K562 (cell line): ENCODE results near the gene STARD13. TPM values are rescaled to one million over a fixed set of nuclear protein-coding genes. Genes with fewer than 3 reads are reported as not detected.

ENCODE experiments used
- ATAC-seq: fragments of 200-7000 bp; cut with Tn5 transposase; 3 replicates; pipeline ENCODE4 v1.9.1; 2020; ENCODE audit warnings: moderate library complexity
- BruUV-seq: library from RNA; stranded (reverse); fragments of 400-500 nt; replicated peaks from 2 replicates; lab custom pipeline; 2021; lab: Mats Ljungman, UMichigan
- CTCF ChIA-PET: fragments of 300-600 bp; formaldehyde crosslinking; extraction: SDS; loops from one replicate; lab custom pipeline; 2021; ENCODE audit warnings: low intra/inter-chr PET ratio; lab: Yijun Ruan, JAX
- POLR2A ChIA-PET: fragments of 300-600, 350-650 bp; sonication (Branson Sonifier 250); formaldehyde crosslinking; extraction: SDS; loops from one replicate; lab custom pipeline; 2021; ENCODE audit warnings: antibody characterized with exemption, inconsistent platforms; lab: Yijun Ruan, JAX
- DNase-seq, 4 experiments: peaks; one replicate each; pipeline versions ENCODE4 v3.0.0 to v3.0.0-alpha.2; 2011 to 2018; ENCODE audit warnings: low spot score in 3 of 4, mixed read lengths in 3 of 4; ENCODE audit errors: extremely low read depth in 1 of 4
- FAIRE-seq: peaks from 2 replicates; lab custom pipeline; 2011; peaks lifted over from hg19 to GRCh38; lab: Jason Lieb, UNC
- H2AFZ ChIP-seq: 2 replicates; pipeline ENCODE4 v1.6.0; 2011; ENCODE audit warnings: low read depth, low read length, control low read depth, inconsistent platforms
- H3K27ac ChIP-seq: fragments of 200-600 bp; 3 replicates; pipeline ENCODE4 v1.8.0; 2011; ENCODE audit warnings: low read depth, mild to moderate bottlenecking, control low read depth, inconsistent platforms, low read length, moderate library complexity, mixed read lengths; ENCODE audit errors: extremely low read depth
- H3K27me3 ChIP-seq, 2 experiments: fragments of 300-600 bp in 1 of 2; 2 replicates in 1 of 2; 3 replicates in 1 of 2; pipeline versions ENCODE4 v1.6.0 to v1.8.0; 2011; ENCODE audit warnings: inconsistent platforms in 2 of 2, low read length in 2 of 2, mild to moderate bottlenecking in 1 of 2, mixed read lengths in 1 of 2, moderate library complexity in 1 of 2; ENCODE audit not compliant: control insufficient read depth in 2 of 2, insufficient read depth in 2 of 2
- H3K36me3 ChIP-seq: fragments of 300-600 bp; 3 replicates; pipeline ENCODE4 v1.8.0; 2011; ENCODE audit warnings: mild to moderate bottlenecking, low read length, inconsistent platforms; ENCODE audit not compliant: control insufficient read depth, insufficient read depth
- H3K4me1 ChIP-seq, 2 experiments: fragments of 200-600 bp in 1 of 2; replicated peaks in 1 of 2; 2 replicates in 1 of 2; 3 replicates in 1 of 2; pipeline versions ENCODE4 v1.5.1 to v1.8.0; 2011; ENCODE audit warnings: inconsistent platforms in 2 of 2, low read length in 2 of 2, mild to moderate bottlenecking in 1 of 2, mixed read lengths in 1 of 2, moderate library complexity in 1 of 2; ENCODE audit not compliant: control insufficient read depth in 2 of 2, insufficient read depth in 2 of 2
- H3K4me2 ChIP-seq: 2 replicates; pipeline ENCODE4 v1.6.1; 2011; ENCODE audit warnings: low read length, control low read depth, inconsistent platforms, mixed read lengths; ENCODE audit not compliant: insufficient read depth
- H3K4me3 ChIP-seq: fragments of 200-600 bp; sonication (generic), shearing (Covaris generic); 2 replicates; pipeline ENCODE4 v1.5.1; 2016; ENCODE audit warnings: control low read depth, inconsistent platforms
- H3K79me2 ChIP-seq: fragments of 200-600 bp; 3 replicates; pipeline ENCODE4 v1.8.0; 2011; ENCODE audit warnings: low read length, inconsistent platforms; ENCODE audit not compliant: control insufficient read depth, insufficient read depth
- H3K9ac ChIP-seq, 2 experiments: 2 replicates each; pipeline versions ENCODE4 v1.6.0 to v1.6.1; 2011; ENCODE audit warnings: low read depth in 2 of 2, low read length in 2 of 2, control low read depth in 1 of 2, inconsistent platforms in 1 of 2, mild to moderate bottlenecking in 1 of 2, mixed read lengths in 1 of 2; ENCODE audit not compliant: insufficient read depth in 1 of 2
- H3K9me1 ChIP-seq: one replicate; pipeline ENCODE4 v1.6.0; 2011; ENCODE audit warnings: inconsistent platforms, mild to moderate bottlenecking, low read length, moderate library complexity; ENCODE audit not compliant: control insufficient read depth, insufficient read depth
- H3K9me3 ChIP-seq: replicated peaks from 2 replicates; pipeline ENCODE4 v1.5.1; 2011; ENCODE audit warnings: low read depth, low read length, inconsistent platforms; ENCODE audit not compliant: control insufficient read depth, insufficient read depth
- H4K20me1 ChIP-seq: replicated peaks from 2 replicates; pipeline ENCODE4 v1.6.1; 2011; ENCODE audit warnings: low read length, inconsistent platforms, mixed read lengths; ENCODE audit not compliant: control insufficient read depth, insufficient read depth
- LARP7 ChIP-seq: fragments of 450-650 bp; IDR thresholded peaks from 2 replicates; pipeline ENCODE4 v1.6.1; 2016
- MCM7 ChIP-seq, 2 experiments: fragments of 450-650 bp; IDR thresholded peaks; 2 replicates each; pipeline ENCODE4 v1.6.1; 2016 to 2018
- POLR2H ChIP-seq: IDR thresholded peaks from 2 replicates; pipeline ENCODE4 v1.6.1; 2016; ENCODE audit warnings: missing genetic modification characterization, low read depth, mild to moderate bottlenecking, control low read depth, missing compliant biosample characterization, moderate library complexity
- RBFOX2 ChIP-seq: fragments of 200-400 bp; formaldehyde crosslinking; IDR thresholded peaks from 2 replicates; pipeline ENCODE4 v1.6.1; 2017; ENCODE audit warnings: low read depth, mild to moderate bottlenecking, low read length, moderate library complexity
- WGBS: fragments of 100-300 bp; shearing (Covaris generic); methylation state at CpG from one replicate; pipeline ENCODE4 v1.1.6; 2016; ENCODE audit warnings: low coverage, mixed read lengths; ENCODE audit not compliant: insufficient coverage; ENCODE audit errors: missing lambda C conversion rate; 5-methylcytosine and 5-hydroxymethylcytosine counted together
- in situ Hi-C: fragments of 300-500 bp; cut with MboI; formaldehyde crosslinking; loops from 4 replicates; pipeline ENCODE4 v1.15.0; 2018; ENCODE audit warnings: inconsistent platforms, mixed read lengths
- intact Hi-C: fragments of 100-400 bp; cut with micrococcal nuclease; formaldehyde crosslinking; loops from 2 replicates; pipeline ENCODE4 v1.14.2; 2022
- polyA plus RNA-seq, 8 experiments: library from polyadenylated mRNA; depleted of rRNA in 4 of 8; stranded (reverse) in 5 of 8; unstranded in 3 of 8; fragments of >200 nt; fragmentation: Nextera tagmentation in 2 of 8; fragmentation: Illumina TruSeq in 1 of 8; extraction: Ambion mirVana in 2 of 8; extraction: Trizol in 1 of 8; gene quantifications; 2 replicates each; pipeline versions ENCODE4 v1.2.1 to v1.2.3, GENCODE V29; 2011 to 2014; ENCODE audit warnings: inconsistent platforms in 1 of 8, missing spikeins in 1 of 8
- total RNA-seq, 7 experiments: library from RNA; depleted of rRNA in 6 of 7; stranded (reverse); fragments of >200 nt in 6 of 7; fragmentation: Illumina TruSeq in 2 of 7; extraction: Trizol in 2 of 7; gene quantifications; 2 replicates each; pipeline versions ENCODE4 v1.2.1 to v1.2.3, GENCODE V29; 2011 to 2021; ENCODE audit warnings: low replicate concordance in 1 of 7
- TF ChIP-seq, protein P1 (sequence below): sonication (generic); formaldehyde crosslinking; IDR thresholded peaks from 2 replicates; pipeline ENCODE4 v1.8.0; 2023; ENCODE audit warnings: mild to moderate bottlenecking, missing genetic modification reagents
- TF ChIP-seq, protein P2 (sequence below): fragments of 150-350 bp; conservative IDR thresholded peaks from 2 replicates; pipeline ENCODE4 v1.6.1; 2014; ENCODE audit warnings: low read length
- TF ChIP-seq, protein P3 (sequence below): fragments of 250-450 bp; sonication (Bioruptor Pico); IDR thresholded peaks from 2 replicates; pipeline ENCODE4 v1.8.0; 2021; ENCODE audit warnings: moderate library complexity, mild to moderate bottlenecking, inconsistent platforms

The STARD13 gene
- total and polyA plus RNA-seq, 9 of the 15 experiments (the other 6 are each of a cell fraction or from before 2014, with no cell fraction given) = 0.11 TPM; not detected in 8

DNA sequence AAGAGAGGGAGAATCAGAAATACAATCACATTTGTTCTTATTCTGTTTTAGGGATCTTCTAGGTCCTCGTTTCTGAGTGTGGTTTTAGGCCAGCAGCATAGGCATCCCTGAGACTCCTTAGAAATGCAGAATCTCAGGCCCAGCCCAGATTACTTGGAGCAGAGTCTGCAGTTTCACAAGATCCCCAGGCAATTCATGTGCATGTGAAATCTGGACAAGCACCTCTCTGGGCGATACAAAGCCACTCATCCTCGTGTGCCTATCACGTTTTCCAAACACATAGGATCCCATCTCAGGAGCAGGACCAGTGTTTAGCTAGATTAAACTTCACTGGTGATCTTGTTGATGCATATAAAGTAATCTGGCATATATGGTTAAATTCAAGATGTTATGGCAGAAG, 182.1 kb downstream of the STARD13 start:
- CTCF ChIA-PET = no interaction called here

More for the DNA sequence above, 182.1 kb downstream of the STARD13 start:
- Histone ChIP-seq H3K9ac (no peak overlapping the region), H3K36me3 (no peaks in the 10 kb centered on the region), H3K27ac (no peak overlapping the region), H4K20me1 (no peaks in the 10 kb centered on the region), H3K4me3 (no peak overlapping the region), H3K27me3 (no peaks in the 10 kb centered on the region), H3K79me2 (no peaks in the 10 kb centered on the region), H2AFZ (no peak overlapping the region), H3K9me3 (no peaks in the 10 kb centered on the region), H3K4me2 (no peak overlapping the region), H3K4me1 (no peaks in the 10 kb centered on the region), H3K9me1 (no peaks in the 10 kb centered on the region)
- FAIRE-seq (no peak), ATAC-seq (no peak), DNase-seq (no peak)
- POLR2A ChIA-PET = no interaction called here
- in situ Hi-C loops (no loop called here), intact Hi-C loops (no loop called here)
- BruUV-seq = no TSS peak
- 6% methylated on average over 4 of the region's 4 CpGs for WGBS
- TF ChIP-seq RBFOX2 (no peak), POLR2H (tag) (no peak), LARP7 (no peak), MCM7 (IDR thresholded peaks at IDR 0.05) (no peak)
- TF ChIP-seq, protein P1, sequence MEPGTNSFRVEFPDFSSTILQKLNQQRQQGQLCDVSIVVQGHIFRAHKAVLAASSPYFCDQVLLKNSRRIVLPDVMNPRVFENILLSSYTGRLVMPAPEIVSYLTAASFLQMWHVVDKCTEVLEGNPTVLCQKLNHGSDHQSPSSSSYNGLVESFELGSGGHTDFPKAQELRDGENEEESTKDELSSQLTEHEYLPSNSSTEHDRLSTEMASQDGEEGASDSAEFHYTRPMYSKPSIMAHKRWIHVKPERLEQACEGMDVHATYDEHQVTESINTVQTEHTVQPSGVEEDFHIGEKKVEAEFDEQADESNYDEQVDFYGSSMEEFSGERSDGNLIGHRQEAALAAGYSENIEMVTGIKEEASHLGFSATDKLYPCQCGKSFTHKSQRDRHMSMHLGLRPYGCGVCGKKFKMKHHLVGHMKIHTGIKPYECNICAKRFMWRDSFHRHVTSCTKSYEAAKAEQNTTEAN (CRISPR knock-in tag) = no peak
- TF ChIP-seq, protein P2, sequence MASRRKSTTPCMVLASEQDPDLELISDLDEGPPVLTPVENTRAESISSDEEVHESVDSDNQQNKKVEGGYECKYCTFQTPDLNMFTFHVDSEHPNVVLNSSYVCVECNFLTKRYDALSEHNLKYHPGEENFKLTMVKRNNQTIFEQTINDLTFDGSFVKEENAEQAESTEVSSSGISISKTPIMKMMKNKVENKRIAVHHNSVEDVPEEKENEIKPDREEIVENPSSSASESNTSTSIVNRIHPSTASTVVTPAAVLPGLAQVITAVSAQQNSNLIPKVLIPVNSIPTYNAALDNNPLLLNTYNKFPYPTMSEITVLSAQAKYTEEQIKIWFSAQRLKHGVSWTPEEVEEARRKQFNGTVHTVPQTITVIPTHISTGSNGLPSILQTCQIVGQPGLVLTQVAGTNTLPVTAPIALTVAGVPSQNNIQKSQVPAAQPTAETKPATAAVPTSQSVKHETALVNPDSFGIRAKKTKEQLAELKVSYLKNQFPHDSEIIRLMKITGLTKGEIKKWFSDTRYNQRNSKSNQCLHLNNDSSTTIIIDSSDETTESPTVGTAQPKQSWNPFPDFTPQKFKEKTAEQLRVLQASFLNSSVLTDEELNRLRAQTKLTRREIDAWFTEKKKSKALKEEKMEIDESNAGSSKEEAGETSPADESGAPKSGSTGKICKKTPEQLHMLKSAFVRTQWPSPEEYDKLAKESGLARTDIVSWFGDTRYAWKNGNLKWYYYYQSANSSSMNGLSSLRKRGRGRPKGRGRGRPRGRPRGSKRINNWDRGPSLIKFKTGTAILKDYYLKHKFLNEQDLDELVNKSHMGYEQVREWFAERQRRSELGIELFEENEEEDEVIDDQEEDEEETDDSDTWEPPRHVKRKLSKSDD = no peak
- TF ChIP-seq, protein P3, sequence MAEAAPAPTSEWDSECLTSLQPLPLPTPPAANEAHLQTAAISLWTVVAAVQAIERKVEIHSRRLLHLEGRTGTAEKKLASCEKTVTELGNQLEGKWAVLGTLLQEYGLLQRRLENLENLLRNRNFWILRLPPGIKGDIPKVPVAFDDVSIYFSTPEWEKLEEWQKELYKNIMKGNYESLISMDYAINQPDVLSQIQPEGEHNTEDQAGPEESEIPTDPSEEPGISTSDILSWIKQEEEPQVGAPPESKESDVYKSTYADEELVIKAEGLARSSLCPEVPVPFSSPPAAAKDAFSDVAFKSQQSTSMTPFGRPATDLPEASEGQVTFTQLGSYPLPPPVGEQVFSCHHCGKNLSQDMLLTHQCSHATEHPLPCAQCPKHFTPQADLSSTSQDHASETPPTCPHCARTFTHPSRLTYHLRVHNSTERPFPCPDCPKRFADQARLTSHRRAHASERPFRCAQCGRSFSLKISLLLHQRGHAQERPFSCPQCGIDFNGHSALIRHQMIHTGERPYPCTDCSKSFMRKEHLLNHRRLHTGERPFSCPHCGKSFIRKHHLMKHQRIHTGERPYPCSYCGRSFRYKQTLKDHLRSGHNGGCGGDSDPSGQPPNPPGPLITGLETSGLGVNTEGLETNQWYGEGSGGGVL (CRISPR knock-in tag) = no peak
